Muscle of back (tissue), 11 donors: ENCODE measurements around the gene CCSER1. TPM values are rescaled to one million over a fixed set of nuclear protein-coding genes. Genes with fewer than 3 reads are reported as not detected.
"Not testable (repeated sequence)": the region's sequence is repeated elsewhere in the genome, so short reads cannot be mapped to it uniquely, and the experiment has no call there.

Experiments
- DNase-seq, 3 donors: peaks; one replicate each; pipeline versions ENCODE4 v3.0.0 to v3.0.0-alpha.2; 2013
- polyA plus RNA-seq, 10 donors: library from polyadenylated mRNA; unstranded; fragments of 120-200 nt; gene quantifications; one replicate each; pipeline ENCODE4 v1.2.1, GENCODE V29; 2013; ENCODE audit not compliant: insufficient read length in 10 of 10

Gene CCSER1
- polyA plus RNA-seq, 10 donors = 0.20 to 0.86 (median 0.41) TPM

DNA sequence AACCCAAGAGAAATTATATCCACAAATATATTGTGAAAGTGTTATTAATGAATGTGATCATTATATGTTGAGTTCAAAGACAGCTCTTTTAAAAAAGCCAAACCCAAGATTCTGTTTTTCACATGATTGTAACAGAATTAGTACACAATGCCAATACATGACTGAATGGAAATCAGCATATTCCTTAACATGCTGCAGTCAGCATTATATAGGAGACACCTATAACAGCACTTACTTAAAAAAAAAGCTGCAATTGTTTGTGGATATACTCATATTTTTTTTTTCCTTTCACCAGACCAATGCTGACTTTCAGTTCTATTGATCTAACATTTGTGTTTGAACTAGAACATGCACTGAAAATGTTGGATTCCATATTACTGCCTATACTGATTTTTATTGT lies 165.2 kb downstream of the CCSER1 start:
- DNase-seq = no peak

DNA sequence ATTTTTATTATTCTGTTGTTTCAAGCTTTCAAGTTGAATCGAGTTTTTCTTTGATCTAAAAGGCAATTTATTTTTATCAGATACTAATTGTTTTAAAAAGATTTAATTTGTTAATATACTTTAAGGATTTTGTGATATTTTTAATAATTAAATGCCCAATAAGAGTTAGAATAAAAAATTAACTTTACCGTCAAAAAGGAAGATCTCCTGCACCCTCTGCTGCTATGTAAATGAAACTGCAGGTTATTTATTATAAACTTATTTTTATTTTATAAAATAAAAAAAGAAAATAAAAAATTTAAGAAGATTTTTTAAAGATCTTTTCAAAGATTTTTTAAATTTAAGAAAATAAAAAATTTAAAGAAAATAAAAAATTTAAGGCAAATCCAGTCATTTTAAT lies 166.1 kb downstream of the CCSER1 start:
- no peak for DNase-seq

DNA sequence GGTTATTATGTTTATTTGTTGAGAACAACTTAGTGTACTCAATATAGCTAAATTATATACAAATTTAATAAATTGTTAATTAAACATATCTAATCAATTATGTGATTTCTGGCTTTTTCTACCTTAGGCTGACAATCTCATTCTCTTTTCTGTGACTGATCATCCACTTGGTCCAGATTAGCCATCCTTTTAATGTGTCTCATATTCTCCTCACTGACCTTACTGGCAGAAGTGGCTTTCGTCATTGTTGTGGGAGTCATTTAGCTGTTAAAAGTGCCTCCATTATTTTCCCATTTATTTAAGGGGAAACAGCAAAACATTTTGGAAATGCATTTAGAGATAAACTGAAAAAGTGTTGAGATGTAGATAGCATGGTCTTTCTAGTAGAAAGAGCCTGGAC lies 172.2 kb downstream of the CCSER1 start:
- no peak for DNase-seq

DNA sequence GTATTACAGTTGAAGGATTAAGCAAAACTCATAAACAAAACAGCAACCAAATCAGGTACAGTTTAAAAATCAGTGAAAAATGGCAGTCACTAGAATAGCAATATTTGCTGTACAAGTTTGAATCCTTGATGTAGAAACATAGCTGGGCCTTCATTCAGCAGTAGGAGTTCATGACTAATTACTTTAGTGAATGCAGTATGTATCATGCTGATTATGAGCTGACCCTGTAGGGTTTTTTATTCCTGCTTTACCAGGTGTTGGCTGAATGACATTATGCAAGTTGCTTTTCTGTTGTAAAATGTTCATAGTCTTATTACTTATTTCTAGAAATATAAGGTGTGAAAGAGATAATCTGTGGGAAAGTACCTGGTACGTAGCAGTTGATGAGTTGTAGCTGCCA lies 179.6 kb downstream of the CCSER1 start:
- no peak for DNase-seq

DNA sequence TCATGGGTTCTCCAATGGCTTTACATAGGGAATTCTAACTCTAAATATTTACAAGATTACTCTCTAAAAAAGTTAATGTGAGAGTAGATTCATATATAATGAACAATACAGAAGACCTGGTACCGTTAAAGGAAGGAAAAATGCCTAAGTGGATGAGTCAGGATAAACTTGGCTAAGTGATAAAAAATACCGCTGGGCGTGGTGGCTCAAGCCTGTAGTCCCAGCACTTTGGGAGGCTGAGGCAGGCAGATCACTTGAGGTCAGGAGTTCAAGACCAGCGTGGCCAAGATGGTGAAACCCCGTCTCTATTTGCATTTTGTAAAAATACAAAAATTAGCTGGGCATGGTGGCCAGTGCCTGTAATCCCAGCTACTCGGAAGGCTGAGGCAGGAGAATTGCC lies 189.9 kb downstream of the CCSER1 start:
- DNase-seq = peak in 1 of 3 donors; percentile 51

DNA sequence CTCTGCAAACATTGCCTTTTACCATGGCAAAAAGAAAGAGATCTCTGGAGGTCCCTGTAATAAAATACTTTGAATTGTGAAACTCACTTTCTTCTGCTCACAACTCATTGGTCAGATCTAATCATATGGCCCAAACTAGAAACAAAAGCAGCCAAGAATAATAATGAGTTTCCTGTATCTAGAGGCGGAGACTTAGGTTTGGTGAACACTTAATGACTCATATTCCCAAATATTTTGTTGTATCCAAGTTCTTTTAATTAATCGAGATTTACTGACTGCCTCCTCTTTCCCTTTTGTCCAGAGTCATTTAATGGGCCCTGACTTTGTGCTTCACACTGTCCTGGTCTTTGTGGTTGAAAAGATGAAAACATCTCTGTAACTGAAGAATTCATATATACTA lies 190.6 kb downstream of the CCSER1 start:
- DNase-seq = peak in 1 of 3 donors; percentile 84

DNA sequence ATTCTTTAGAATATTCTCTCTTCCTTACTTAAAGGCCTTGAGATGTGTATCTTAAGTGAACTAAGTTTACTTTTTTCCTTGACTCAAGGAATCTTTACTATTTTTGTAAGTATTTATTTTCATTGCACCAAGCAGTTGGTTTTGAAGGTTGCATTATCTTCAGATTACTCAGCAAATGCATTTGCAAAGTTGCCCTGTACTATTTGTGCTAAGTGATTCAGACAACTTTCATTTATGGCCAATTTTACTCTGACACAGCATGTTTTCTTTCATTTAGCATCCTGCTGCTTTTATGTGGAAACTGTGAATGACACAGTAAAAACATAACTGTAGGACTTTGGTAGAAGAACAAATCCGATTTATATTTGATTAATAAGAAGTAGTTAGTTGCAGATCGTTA lies 191.0 kb downstream of the CCSER1 start:
- peak in 1 of 3 donors; percentile 62 for DNase-seq

DNA sequence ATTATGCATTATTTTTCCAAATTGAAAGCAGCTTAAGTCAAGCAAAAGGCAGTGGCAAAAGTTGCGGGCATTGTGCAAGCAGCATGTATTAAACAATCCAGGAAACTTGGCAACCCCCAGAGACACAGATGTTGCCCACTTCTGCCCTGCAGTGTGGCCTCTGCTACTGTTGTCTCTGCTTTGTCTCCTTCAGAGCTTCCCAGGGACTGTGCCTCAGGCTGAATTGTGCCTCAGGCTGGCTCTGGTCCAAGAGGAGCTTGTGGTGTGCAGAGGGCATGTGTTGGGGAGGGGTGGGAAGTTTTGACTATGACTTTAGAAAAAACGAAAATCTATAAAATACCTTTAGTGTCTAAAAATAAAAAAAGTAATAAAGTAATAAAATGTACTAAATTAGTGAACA lies 201.4 kb downstream of the CCSER1 start:
- peak in 1 of 3 donors; percentile 6 for DNase-seq

DNA sequence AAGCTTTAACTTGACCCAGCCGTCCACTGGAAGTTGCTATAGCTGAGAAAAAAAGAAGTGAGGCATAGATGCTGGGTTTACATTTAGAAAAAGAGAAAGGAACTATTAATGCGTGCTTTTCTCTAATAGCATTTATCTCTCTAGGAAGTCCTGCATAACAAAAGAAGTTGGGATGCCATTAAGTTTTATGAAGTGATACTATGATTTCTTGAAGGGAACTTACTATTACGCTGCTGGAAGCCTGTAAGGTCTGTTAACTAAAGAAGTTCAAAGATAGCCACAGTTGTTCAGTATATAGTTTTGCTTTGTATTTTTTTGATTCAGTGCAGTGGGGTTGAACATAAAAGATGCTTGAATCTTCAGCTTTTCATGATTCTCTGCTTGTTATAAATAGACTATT lies 203.4 kb downstream of the CCSER1 start:
- DNase-seq = no peak

DNA sequence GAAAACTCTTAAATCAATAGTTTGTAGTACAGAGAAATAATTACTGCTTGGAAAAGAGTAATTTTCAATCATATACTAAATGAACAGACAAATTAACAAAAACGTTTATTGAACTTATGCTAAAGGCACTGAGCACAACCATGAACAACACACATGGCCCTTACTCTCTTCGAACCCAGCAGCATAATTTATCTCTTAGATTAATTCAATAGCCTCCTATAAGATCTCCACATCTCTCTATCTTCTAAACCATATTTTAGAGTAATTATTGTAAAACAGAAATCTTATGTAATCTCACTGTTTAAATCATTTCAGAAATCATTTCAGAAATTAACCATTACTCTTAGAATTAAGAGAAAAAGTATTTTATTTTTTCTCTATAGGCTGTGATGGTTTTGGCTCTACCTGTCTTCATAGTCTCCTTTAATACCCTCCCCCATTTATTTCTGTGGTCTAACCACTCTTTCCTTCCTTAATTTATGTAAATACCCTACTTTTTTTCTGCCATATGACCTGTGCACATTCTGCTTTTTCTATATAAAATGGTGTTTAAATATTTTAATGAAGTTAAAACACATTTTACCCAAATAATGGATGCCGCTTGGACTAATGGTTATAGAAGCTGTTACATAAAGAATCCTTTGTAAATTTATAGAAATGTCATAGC lies 218.5 kb downstream of the CCSER1 start:
- no peak for DNase-seq

DNA sequence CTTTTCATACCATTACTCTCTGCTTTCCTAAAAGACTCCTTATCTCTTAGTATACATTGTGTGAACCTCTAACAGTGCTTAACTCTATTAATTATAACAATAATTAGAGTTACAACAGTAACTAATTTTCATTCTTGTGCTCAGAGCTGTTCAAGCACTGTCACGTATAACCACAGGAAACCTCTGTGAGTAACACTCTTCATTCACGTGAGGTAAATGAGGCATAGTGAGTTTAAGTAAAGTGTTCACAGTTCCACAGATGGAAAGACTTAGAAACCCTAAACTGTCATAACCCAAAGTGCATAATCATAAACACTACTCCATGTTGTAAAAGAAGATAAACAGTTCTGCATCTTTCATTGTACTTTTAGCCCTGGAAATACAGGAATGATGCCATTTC lies 222.4 kb downstream of the CCSER1 start:
- DNase-seq = no peak

DNA sequence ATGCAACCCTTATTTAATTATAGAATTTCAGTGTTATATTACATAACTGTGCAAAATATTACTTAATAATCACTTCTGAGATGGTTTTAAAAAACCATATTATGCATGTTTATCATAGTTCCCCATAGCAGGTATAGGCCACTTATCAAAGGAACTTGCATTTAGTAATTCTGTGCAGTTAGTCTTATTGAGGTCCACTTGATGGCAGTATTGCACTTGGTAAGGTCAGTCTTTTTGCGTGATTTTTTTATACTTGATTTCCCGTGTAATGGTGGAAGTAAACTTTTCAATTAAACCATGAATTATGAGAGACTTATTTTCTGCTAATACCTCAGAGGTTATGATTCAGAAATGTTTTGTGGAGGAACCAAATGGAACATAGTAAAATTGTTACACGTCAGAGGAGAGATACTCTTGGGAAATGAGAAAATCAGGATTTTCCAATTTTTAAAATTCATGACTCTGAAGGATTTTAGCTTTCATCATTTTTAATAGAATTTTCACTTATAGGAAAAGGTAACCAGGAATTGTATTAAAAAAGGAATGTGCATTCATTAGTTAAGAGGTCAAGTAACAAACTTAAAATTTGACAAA lies 230.0 kb downstream of the CCSER1 start:
- DNase-seq = peak; percentile 22 to 54 (median 31)

DNA sequence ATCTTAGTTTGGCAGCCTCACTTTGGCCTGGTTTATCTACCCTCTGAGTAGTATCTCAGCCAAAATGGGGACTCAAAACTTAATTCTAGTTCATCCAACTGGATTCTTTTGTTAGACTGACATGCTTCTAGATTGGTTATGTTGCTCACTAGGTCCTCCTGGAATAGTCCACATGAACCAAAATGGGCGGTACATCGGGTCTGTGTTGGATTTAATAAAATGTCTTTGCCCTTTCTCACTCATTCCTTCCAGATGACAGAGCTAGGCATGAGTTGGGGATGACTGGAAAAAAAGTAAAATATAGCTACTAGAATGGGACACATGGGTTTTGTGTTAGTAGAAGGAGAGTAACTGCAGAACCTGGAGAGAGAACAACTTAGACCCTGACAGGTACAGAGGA lies 247.9 kb downstream of the CCSER1 start:
- peak in 1 of 3 donors; percentile 5 for DNase-seq

DNA sequence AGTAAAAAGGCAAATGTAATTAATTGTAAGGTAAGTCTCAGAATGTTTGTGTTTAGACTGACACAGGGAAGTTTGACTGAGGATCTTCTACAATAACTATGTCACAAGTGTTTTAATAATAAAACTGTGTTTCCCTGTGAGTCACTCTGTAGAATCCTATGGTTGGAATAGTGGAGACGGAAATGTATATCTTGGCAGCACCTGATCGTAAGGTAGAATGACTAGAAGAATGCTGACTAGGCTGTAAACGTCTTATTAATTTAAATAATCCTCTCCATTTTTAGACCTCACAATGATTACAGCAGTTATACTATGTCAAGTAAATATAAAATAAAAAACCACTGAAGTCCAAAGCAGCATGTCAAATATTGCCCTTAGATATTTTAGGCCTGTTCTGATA lies 266.0 kb downstream of the CCSER1 start:
- no peak for DNase-seq

DNA sequence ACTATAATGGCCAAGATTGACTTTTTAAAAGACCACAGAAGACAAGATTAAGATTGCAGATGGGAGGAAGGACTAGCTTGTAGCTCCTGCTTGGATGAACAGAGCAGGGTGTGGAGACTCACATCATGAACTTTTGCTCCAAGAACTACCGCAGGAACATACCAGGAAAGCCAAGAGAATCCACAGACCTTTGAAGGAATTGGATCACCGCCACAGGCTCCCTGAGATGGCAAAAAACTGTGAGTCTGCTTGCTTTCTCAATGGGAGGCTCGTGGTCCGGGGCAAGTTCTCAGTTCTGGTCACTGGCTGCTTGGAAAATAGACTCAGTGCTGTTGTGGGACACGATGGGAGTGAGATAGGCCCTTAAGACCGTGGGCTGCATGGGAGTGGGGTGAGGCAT lies 276.6 kb downstream of the CCSER1 start:
- no peak for DNase-seq

DNA sequence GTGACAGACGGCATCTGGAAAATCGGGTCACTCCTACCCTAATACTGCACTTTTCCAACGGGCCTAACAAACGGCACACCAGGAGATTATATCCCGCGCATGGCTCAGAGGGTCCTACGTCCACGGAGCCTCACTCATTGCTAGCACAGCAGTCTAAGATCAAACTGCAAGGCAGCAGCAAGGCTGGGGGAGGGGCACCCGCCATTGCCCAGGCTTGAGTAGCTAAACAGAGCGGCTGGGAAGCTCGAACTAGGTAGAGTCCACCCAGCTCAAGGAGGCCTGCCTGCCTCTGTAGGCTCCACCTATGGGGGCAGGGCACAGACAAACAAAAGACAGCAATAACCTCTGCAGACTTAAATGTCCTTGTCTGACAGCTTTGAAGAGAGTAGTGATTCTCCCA lies 280.7 kb downstream of the CCSER1 start:
- not testable (repeated sequence) for DNase-seq

DNA sequence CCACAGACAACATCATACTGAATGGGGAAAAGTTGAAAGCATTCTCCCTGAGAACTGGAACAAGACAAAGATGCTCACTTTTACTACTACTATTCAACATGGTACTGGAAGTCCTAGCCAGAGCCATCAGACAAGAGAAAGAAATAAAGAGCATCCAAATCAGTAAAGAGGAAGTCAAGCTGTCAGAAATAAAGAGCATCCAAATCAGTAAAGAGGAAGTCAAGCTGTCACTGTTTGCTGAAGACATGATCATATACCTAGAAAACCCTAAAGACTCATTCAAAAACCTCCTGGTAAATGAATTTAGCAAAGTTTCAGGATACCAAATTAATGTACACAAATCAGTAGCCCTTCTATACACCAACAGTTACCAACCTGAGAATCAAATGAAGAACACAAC lies 285.6 kb downstream of the CCSER1 start:
- not testable (repeated sequence) for DNase-seq

DNA sequence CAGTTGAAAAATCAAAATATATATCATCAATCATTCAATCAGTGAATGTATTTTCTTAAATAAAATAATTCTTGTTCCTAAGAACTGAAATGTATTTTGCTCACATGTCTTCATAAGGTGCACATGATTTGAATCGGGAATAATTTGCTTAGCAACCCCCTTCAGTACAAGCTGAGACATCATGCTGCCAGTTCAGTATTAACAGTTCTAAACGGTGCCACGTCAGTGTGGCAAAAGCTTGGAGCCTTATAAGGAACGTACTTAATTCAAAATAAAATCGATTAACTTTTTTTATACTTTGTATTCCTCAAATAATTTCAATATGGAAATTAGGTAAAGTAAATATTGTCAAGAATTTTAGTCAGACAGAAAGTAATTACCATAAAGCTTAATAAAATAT lies 287.9 kb downstream of the CCSER1 start:
- no peak for DNase-seq

DNA sequence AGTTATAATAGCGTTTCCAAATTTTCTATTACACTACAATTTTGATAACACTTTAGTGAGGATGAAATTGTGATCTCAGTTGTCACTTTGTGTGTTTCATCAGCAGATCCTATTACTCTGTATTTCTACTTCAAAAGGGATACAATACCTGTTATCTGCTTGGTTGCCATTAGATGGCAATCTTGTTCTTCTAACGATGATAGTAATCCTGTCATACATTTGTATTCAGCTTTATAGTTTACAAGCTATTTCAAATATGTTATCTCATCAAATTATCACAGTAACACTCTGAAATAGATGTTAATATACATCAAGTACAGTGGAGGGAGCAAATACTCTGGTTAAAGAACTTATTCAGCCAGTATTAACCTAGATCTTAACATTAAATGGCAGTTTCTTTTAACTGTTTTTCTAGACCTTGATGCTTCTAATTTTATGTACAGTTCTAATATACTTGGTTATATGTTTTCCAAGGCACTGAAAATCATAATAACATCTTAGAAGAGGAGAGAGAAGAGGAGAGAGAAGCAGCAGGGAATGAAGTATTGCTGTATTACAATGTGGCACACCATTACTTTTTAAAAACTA lies 292.0 kb downstream of the CCSER1 start:
- peak; percentile 18 to 59 (median 30) for DNase-seq

DNA sequence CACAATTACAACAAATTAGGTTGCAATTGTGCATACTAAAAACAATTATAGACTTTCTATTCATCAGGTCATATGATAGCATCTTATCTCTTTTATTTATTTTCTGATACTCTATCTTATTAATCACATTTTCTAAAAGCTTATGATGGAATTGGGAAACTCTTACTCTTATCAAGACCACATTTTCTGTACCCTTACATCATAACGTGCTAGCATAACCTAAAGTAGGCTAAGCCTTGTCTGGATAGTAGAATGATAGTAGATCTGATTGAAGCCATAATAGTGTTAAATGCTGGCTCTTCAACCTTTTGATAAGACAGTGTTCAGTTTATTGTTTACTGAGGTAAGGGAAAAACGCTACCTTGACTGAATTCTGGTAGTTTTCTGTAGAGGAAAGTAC lies 294.0 kb downstream of the CCSER1 start:
- no peak for DNase-seq

DNA sequence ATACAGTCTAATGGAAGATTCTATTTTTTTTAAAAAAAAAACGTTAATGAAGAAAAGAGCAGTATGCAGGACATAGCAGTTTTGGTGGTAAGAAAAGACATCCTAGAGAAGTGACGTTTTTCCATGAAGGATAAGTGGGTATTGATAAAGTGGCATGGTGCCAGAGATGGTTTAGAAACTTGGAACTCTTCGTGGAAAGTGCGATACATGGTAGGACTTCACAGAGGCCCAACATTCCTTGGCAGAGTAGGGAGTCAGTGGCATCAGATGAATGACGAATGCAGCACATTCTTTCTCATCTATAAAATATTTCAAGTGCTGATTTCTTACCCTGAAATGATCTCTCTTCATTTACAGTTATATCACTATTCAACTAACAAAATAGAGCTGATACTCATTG lies 298.7 kb downstream of the CCSER1 start:
- DNase-seq = no peak

DNA sequence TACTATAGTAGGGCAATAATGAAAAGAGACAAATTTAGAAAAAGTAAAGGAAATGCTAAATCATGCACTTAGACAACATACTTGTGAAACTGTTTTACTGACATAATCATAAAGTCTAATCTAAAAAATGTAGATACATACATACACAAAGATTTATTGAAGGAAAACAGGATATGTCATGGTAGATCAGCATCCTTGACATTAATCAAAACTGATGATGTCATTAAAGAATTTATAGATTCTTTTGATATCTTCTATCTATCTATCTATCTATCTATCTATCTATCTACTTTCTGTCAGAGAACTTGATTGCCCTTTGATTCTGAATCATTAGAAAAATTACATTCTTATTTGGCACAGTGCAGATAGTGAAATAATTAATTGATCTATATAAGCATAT lies 311.3 kb downstream of the CCSER1 start:
- no peak for DNase-seq

DNA sequence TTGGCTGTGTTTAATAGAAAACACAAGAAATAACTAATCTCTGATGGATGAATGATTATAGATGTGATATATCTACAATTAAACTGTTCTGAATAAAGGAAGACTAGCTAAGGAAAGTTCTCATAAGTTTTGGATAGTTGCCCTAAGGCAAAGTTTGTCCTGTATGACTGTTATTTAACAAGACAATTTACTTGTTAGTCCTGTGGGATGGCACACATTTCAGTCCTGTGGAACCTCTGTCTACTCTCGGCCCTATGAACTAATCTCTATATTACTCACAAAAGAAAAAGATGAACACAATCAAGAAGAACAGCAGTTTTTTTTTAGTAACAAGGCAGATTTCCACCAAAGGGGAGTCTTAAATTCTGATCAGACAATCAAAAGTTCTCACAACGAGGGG lies 314.6 kb downstream of the CCSER1 start:
- no peak for DNase-seq

DNA sequence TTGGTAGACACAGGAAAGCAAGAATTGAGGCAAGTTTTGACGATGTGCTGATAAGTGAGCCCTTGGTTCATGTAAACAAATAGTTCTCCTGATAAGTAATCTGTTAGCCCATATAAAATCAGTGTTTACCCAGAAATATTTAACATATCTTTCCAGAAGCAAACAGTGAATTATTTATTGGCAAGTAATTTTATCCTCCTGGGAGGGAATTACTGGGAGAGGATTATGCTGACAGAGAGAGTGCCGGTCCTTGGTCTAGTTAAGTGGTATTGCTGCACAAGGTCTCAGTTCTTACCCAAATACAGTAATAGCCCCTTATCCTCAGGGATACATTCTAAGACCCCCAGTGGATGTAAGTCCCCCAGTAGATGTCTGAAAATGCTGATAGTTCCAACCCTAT lies 315.4 kb downstream of the CCSER1 start:
- no peak for DNase-seq
